Activated T-cell treated with anti-CD3 and anti-CD28 coated beads, Interleukin-2, amount 50 U/mL, for 48 hours (primary cell): ENCODE measurements around the gene FETUB.

ENCODE experiments used
- DNase-seq, 2 experiments: peaks; one replicate each; pipeline ENCODE4 v3.0.0-alpha.2; 2020

FETUB gene

GRCh38 chr3:186639778-186640472 lies at the start of gene FETUB:
Gene FETUB (plus strand): TSS chr3:186640399. CDS start chr3:186640461, 62 bp downstream.
- DNase-seq: no peak

- no peak for DNase-seq
These were observed 49.5 kb upstream of the FETUB start for GRCh38 chr3:186590580-186591295.

GRCh38 chr3:186592682-186593081 lies 47.5 kb upstream of the FETUB start:
- DNase-seq: no peak

- no peak for DNase-seq
These were observed 46.3 kb upstream of the FETUB start for GRCh38 chr3:186593862-186594261.

- DNase-seq: no peak
These were observed 45.5 kb upstream of the FETUB start for GRCh38 chr3:186594591-186595113.

GRCh38 chr3:186596568-186597287 lies 43.5 kb upstream of the FETUB start:
- no peak for DNase-seq

- no peak for DNase-seq
These were observed 42.0 kb upstream of the FETUB start for GRCh38 chr3:186598108-186598784.

- DNase-seq: no peak
These were observed 41.4 kb upstream of the FETUB start for GRCh38 chr3:186598794-186599141.

- DNase-seq: no peak
These were observed 40.9 kb upstream of the FETUB start for GRCh38 chr3:186599142-186599784.

GRCh38 chr3:186599785-186600166 lies 40.4 kb upstream of the FETUB start:
- DNase-seq: no peak

GRCh38 chr3:186600896-186601295 lies 39.3 kb upstream of the FETUB start:
- DNase-seq: no peak

GRCh38 chr3:186603159-186603558 lies 37.0 kb upstream of the FETUB start:
- no peak for DNase-seq

GRCh38 chr3:186605078-186605477 lies 35.1 kb upstream of the FETUB start:
- no peak for DNase-seq

- DNase-seq: no peak
These were observed 34.3 kb upstream of the FETUB start for GRCh38 chr3:186605561-186606545.

GRCh38 chr3:186608624-186609215 lies 31.5 kb upstream of the FETUB start:
- DNase-seq: no peak

- DNase-seq: no peak
These were observed 30.8 kb upstream of the FETUB start for GRCh38 chr3:186609247-186609868.

GRCh38 chr3:186612065-186612464 lies 28.1 kb upstream of the FETUB start:
- DNase-seq: no peak

GRCh38 chr3:186612721-186613636 lies 27.2 kb upstream of the FETUB start, which contains the start of gene AHSG:
Gene AHSG (plus strand): TSS chr3:186613060. CDS start chr3:186613142, 82 bp downstream.
- no peak for DNase-seq

GRCh38 chr3:186613637-186614265 lies 26.4 kb upstream of the FETUB start:
- no peak for DNase-seq
